ENCODE results near the gene FBXO33.

FBXO33 gene

DNA sequence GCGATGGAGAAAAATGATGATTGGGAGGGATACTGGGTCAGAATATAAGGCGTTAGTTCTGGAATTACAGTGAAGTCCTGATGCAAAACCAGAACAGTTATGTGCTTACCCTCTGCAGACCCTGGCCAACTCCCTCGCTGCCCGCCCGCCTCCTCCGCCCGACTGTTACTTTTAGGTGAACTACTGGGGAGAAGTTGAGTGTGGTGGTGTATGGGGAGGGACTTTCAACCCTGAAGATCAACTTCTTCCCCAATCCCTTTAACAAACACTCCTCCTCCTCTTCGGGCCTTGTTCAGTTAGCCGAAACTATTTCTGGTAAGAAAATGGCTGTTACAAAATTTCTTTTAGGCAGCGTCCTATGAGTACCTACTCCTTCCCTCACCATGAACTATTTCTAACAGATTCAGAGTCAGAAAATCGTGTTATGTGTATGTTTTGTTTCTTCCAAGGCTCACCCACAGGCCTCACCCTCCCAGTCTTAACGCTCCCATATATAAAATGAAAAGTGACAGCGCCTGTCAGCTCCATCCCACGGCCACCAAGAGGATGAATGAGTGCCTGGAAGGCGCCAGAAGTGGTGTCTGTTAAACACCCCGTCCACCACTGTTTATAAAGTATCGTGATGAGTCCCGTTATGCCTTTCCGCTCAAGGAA, 1.3 kb downstream of the FBXO33 start:
- no peak for DNase-seq (ENCODE audit: low read depth)

DNA sequence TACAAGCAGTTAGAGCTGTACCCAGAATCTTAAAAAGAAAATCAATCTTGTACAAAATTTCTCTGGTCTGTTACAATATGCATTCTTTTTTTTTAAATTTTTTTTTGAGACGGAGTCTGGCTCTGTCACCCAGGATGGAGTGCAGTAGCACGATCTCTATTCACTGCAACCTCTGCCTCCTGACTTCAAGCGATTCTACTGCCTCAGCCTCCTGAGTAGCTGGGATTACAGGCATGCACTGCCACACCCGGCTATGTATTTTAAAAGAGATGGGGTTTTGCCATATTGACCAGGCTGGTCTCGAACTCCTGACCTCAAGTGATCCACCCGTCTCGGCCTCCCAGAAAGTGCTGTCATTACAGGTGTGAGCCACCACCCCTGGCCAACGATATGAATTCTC, 4.1 kb downstream of the FBXO33 start:
- no peak for DNase-seq (ENCODE audit: low read depth)

DNA sequence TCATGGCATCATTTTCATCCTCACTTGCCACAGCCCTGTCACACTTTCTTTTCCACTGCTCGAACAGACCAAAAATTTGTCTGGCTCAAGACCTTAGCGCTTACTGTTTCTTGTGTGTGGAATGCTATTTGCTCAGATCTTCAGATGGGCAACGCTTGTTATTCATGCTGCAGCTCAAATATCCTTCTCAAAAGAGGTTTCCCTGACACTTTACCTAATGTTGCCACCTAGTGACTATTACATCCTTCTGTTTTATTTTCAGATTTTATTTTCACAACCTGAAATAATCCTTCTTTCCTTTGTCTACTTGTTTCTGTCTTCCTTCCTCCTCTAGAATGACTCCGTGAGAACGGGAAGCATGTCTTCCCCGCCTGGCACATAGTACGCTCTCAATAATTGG, 5.6 kb downstream of the FBXO33 start:
- DNase-seq (ENCODE audit: low read depth), result peak; percentile 63

DNA sequence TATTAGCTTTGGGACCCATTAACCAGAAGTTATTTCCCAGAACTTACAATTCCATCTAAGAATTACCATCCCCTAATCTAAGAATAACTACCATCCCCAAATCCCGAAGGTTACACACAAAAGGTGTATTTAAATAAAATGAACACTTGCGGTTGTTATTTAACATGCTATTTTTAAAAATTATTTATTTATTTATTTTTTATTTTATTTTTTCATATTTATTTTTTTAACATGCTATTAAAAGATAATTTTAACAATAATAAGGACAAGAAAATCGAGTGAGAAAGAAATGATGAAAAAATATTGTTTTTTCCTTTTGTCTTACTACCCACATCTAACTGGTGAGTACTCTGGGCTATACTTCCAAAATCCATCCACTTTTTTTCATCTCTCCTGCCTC, 6.3 kb downstream of the FBXO33 start:
- no peak for DNase-seq (ENCODE audit: low read depth)

DNA sequence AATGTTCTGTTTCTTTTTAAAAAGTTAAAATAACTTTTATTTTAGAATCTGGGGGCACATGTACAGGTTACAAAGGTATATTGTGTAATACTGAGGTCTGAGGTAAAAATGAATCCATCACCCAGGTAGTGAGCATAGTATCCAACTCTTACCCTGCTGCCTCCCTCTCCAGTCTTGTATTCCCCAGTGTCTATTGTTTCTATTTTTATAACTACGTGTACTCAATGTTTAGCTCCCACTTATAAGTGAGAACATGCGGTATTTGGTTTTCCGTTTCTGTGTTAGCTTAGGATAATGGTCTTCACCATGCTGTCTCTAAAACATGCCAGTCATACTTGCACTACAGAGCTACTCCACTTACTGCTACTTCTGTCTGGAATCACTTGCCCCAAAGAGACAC, 8.4 kb downstream of the FBXO33 start:
- no peak for DNase-seq (ENCODE audit: low read depth)

DNA sequence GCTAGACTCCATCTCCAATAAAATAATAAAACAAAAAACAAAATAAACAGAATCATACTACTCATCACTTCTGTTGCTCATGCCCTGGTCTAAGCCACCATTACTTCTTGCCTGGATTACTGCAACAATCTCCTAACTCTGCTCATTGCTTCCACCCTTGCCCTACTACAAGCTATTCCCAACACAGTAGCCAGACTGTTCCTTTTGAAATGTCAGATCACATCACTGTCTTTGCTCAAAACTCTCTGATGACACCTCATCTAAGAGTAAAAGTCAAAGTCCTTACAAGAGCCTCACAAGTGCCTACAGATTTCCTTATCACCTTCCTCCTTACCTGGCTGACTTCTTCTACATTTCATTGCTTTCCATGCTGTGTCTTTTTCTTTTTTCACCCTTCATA, 10.0 kb downstream of the FBXO33 start:
- no peak for DNase-seq (ENCODE audit: low read depth)

DNA sequence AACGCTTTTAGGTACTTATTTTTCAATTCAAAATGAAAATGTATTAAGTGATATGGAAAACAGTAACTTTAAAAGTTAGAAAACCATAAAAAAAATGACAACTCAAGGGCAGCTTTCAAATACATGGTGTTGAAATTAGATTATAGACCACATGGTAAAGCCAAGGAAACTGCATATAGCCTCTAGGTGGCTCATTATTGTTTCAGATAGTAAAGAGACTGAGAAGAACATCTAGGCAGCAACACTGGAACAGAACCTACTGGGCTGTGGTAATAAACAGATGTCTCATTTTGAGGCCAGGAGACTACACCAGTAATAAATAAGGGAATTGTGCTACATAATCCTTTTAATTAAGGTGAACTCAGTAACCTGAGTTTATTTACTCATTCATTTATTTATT, 13.0 kb downstream of the FBXO33 start:
- DNase-seq (ENCODE audit: low read depth), result no peak

DNA sequence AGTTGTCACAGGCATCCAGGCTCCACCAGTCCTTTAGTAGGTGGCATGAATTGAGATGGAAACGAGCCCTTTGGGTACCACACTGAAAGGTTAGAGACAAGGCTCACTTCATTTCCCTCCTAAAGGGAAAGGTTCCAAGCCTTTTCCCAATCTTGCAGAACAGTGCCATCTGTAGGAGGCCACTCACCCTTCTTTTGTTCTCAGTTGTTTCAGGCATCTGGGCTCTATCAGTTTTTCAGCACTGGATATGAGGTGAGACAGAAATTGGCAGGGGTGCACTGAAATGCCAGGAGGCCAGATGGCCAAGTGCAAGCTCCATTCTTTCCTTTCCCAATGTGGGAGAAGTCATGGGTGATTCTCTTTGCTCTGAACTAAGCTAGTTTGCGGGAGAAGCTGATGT, 15.2 kb downstream of the FBXO33 start:
- DNase-seq (ENCODE audit: low read depth), result no peak

DNA sequence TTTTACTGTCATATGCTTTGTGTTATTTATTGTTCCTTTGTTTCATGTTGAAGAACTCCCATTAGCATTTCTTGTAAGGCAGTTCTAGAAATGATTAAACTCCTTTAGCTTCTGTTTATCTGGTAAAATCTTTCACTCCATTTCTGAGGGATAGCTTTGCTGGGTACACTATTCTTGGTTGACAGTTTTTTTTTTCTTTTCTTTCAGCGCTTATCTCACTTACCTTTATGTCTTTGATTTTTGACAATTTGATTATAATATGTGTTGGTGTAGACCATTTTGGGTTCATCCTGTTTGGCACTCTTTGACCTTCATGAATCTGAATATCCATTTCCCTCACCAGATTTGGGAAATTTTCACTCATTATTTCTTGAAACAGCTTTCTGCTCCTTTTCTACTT, 16.2 kb downstream of the FBXO33 start:
- DNase-seq (ENCODE audit: low read depth), result no peak

DNA sequence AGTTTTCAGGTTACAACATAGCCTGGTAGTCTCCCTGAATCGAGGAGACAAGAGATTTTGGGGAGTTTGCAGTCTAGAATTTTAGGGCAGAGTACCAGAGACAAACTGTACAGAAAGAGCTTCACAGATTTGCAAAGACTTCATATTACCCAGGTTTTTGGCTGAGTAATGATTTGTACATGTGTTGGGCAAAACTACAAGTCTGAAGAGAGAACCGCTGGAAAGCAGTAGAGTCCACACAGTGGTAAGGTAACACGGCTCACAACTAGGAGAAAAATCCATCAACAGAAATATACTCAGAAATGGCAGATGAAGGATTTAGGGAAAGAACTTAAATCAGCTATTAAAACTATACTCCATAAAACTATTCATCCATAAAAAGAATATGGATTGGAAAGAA, 25.7 kb downstream of the FBXO33 start:
- DNase-seq (ENCODE audit: low read depth), result no peak

DNA sequence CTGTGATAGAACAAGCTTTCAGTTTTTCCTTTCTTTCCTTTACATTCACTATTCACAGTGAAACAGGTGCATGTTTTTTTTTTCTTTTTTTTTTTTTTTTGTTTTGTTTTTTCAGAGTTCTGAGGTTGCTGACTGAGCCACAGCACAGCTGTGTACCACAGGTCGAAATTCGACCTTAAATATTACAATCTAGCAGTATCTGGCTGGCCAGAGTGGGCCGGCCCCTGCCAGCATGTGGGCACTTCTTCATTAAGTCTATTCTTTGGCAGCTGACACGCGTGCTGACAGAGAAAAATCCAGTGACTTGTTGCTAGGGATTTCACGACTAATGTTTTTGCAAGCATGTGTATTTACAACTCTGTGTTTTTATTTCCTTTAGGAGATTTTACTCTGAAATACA, 33.9 kb downstream of the FBXO33 start:
- DNase-seq (ENCODE audit: low read depth), result no peak

DNA sequence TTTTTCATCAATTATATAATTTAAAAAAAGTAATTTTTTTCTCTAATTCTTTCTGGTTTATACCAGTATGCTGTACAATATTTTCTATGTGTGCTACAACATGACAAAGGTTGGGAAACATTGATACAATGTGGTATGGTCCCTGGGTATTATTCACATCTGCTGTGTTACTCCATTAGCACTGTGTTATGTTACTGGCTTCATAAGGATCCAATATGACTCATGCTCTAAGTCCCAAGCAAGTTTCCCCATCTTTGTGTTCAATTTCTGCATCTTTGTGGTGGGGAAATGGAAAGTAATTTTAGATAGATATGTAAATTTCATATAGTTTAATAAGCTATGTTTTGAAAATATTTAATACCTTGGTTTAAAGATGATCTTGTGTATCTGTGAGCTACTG, 35.8 kb downstream of the FBXO33 start:
- DNase-seq (ENCODE audit: low read depth), result no peak

DNA sequence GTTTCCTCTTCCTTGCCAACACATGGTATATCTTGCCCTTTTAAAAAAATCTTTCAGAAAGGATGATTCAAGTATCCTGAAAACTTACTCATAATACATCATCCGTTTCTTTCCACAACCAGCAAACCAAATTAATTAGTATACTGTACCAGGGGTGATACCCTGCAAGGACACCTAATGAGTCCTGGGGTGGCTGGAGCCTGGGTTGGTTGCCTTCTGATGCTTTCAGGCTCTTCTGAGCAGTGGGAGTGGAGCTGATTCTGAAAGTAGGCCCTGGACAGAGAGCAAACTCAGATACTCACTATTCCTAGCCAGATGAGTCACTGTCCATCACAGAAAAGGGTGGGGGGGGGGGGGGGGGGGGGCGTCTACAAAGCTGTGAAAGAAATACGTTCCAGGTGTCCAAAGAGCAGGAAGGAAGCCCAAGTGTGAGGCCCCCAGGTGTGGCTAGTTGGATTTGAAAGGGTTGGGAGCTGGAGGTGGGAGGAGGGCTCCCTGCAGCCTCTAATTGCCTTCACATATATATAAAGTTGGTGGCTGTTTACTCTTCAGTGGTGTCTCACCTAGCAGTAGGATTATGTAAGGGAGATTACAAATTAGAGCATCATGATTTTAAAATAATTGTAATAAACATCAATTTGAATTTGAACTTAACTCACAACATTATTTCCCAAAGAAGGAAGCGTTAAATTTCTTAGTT, 36.5 kb downstream of the FBXO33 start:
- no peak for DNase-seq (ENCODE audit: low read depth)

DNA sequence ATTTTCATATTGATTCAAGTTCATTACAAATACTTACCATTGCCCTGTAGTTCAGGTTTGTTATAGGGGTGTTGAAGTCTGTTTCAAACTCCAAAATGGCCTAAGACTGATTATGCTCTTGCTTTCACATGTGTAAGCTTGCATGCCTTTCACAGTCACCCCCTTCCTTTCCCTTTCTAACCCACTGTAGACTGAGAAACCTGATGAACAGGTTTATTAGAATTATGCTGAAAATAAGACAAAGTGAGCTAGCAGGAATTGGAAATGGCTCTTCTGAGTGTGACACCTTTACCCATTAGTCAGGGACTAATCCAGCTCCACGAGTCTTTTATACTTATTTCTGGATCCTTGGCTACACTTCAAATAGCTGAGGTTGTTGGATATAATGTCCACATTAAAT, 38.9 kb downstream of the FBXO33 start:
- no peak for DNase-seq (ENCODE audit: low read depth)

DNA sequence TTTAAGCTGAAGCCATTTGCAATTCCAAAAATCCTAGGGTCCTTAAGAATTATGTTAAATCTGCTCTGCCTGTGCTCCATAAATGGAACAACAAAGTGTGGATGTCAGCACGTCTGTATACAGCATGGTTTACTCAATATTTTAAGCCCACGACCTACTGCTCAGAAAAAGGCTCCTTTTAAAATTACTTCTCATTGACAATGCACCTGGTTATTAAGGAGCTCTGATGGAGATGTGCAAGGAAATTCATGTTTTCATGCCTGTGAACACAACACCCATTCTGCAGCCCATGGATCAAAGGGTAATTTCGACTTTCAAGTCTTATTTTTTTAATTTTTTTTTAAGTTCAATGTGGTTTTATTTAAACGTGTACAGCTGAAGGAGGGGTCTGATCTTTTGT, 48.1 kb downstream of the FBXO33 start:
- no peak for DNase-seq (ENCODE audit: low read depth)

DNA sequence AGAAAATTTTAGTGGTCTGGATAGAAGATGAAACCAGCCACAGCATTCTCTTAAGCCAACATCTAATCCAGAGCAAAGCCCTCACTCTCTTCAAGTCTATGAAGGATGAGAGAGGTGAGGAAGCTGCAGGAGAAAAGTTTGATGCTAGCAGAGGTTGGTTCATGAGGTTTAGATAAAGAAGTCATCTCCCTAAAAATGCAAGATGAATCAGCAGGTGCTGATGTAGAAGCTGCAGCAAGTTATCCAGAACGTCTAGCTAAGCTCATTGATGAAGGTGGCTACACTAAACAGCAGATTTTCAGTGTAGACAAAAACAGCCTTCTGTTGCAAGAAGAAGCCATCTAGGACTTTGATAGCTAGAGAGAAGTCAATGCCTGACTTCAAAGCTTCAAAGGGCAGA, 48.5 kb downstream of the FBXO33 start:
- no peak for DNase-seq (ENCODE audit: low read depth)

DNA sequence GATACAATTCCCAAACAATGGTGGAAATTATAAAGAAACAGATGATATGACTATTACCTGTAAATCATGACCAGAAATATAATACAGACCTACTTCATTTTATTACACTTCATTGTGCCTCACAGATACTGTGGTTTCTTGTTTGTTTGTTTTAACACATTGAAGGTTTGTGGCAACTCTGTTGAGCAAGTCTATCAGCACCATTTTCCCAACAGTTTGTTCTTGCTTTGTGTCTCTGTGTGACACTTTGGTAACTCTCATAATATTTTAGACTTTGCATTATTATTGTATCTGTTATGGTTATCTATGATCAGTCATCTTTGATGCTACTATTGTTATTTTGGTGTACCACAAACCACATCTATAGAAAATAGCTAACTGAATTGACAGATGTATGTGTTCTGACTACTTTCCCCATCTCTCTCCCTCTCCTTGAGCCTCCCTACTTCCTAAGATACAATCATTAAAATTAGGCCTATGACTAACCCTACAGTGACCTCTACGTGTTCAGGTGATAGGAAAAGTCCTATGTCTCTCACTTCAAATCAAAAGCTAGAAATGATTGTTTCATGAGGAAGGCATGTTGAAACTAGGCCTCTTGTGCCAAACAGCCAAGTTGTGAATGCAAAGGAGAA, 49.1 kb downstream of the FBXO33 start:
- no peak for DNase-seq (ENCODE audit: low read depth)

DNA sequence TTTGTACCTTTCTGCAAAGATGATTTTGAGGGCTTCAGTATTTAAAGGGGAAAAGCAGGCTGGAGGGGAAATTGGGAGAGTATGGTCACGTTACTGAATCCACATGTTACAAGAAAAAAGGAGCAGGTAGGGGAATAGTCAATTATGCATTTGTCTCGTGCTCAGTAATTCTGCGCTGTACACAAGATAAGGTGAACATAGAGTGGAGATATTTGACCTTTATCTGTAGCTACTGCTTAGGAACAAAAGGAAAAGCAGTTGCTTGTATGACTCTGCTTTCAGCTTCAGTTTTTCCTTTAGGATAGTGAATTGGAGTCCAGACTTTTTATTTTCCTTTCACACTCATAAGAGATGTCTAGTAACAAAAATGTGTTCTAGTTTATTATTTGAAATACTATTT, 49.8 kb downstream of the FBXO33 start:
- no peak for DNase-seq (ENCODE audit: low read depth)

DNA sequence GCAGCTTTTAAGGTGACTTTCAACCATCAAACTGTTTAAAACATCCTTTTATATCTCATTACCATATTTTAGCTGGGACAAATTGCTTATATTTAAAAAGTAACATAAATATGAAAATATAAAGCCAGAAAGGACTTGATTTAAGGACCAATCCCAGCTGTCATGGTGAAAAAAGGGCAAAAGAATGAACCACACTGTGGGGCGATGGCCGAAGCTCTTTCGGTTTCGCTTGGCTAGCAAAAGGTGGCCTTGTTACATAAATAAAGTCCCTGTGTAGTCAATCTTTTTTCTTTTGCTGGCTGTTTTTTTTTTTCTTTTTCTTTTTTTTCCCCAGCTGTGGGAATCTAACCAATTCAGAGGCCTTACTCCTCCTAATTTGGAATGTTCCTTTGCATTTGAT, 50.9 kb downstream of the FBXO33 start:
- DNase-seq (ENCODE audit: low read depth), result no peak

DNA sequence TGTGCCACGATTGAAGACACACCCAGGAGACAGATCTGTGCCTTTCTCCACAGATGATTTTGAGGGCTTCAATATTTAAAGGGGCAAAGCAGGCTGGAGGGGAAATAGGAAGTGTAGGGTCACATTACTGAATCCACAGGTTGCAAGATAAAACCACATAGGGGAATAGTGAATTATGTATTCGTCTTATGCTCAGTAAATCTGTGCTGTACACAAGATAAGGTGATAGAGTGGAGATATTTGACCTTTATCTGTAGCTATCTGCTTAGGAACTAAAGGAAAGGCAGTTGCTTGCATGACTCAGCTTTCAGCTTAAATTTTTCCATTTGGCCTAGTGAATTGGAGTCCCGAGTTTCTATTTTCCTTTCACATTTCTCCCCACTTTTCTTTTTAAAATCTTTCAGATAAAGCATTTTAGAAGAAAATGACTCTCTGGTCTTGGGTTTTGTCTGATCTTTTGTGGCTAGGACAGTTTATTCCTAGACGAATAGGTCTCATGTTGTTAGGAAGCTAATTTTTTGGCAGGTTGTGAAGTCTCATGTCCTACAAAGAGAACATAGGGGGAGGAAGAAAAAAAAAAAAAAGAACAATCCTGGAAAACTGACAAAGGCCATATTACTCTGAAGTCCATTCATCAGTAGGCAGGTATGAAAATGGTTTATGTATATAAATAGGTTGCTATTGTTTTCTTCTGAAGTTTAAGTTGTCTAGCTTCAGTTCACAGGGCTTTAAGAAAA, 55.4 kb downstream of the FBXO33 start:
- no peak for DNase-seq (ENCODE audit: low read depth)

DNA sequence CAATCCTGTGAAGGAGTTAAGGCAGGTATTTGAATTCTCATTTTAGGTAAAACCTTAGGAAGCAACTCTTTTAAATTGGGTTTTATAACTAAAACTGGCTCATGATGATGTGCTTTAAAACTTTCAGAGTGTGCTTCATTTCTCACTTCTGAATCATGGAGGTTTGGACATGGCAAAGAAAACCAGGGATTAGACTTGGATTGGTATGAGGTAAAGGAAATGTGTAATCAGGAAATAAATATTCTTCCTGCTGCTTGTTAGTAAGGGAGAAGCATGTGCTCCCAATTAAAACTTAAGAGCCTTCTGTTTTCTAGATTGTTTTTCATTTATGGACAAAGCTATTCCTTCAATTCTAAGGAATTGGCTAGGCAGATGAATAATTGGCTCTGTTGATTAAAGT, 57.4 kb downstream of the FBXO33 start:
- DNase-seq (ENCODE audit: low read depth), result no peak

DNA sequence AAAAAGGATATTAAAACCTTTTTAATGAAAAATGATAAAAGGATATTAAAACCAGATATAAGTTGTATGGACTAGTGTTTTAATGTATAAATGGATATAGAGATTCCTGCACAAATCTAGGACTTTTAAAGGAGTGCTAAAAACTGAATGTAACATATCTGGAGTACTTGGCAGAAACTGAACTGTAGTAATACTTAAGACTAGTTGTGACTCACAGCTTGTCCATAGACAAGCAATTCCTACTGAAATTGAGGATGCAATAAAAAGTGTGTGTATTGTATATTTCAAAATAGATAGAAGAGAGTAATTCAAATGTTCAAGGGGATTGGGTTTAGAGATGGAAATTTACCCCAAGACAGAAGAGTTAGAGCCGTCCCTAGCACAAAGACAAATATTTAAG, 59.6 kb downstream of the FBXO33 start:
- peak; percentile 21 for DNase-seq (ENCODE audit: low read depth)

DNA sequence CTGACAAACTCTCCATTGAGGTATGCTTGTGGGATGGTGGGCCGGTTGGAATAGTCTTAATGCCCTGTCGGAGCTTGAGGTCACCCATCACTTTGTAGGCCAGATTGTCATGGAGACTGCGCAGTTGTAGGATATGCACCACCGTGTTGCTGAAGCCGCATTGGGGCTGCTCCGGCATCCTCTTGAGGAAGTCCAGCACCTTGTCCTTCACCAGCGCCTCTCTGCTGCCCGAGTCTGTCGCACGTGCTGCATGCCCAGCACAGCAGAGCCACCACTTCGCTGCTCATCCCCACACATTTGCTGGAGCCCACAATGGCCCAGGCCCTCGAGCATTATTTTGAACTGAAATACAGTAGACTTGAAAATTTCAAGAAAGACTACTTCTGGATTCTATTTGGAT, 61.8 kb downstream of the FBXO33 start:
- no peak for DNase-seq (ENCODE audit: low read depth)

Data from fibroblast of the conjunctiva (primary cell).